ENCODE results near the gene NKPD1.
"Not testable (repeated sequence)": the region's sequence is repeated elsewhere in the genome, so short reads cannot be mapped to it uniquely, and the experiment has no call there.

The NKPD1 gene

GRCh38 chr19:45123440-45123850 lies 37.3 kb downstream of the NKPD1 start:
- Histone ChIP-seq H3K79me2 (ENCODE audit: low read length) (peaks cover 90% of the 10 kb centered on the region), H4K20me1 (ENCODE audit: insufficient read depth, low read length) (no peaks in the 10 kb centered on the region), H3K9ac (ENCODE audit: low read length) (no peak overlapping the region), H3F3A (ENCODE audit: insufficient read depth, low read length) (peaks cover 10% of the 10 kb centered on the region), H3K4me1 (ENCODE audit: low read length) (peaks cover 15% of the 10 kb centered on the region), H3K9me2 (replicated peaks; ENCODE audit: insufficient read depth, low read length) (no peaks in the 10 kb centered on the region), H3K9me3 (replicated peaks; ENCODE audit: insufficient read depth, low read length) (no peaks in the 10 kb centered on the region), H3K4me3 (ENCODE audit: low read length) (no peak overlapping the region), H3K4me2 (ENCODE audit: low read depth, low read length) (no peak overlapping the region), H2AFZ (ENCODE audit: low read length) (no peak overlapping the region), H3K27me3 (replicated peaks; ENCODE audit: insufficient read depth, low read length) (no peaks in the 10 kb centered on the region), H3K27ac (ENCODE audit: low read length) (no peak overlapping the region), H3K36me3 (replicated peaks; ENCODE audit: insufficient read depth, low read length) (no peaks in the 10 kb centered on the region)
- TF ChIP-seq EZH2 (optimal IDR thresholded peaks at IDR 0.05; ENCODE audit: low read depth, low read length) (no peak), EZH2phosphoT487 (IDR thresholded peaks at IDR 0.05; ENCODE audit: low read length) (no peak)
- no peak for DNase-seq

- H3K9me2 ChIP-seq (replicated peaks; ENCODE audit: insufficient read depth, low read length) = no peaks in the 10 kb centered on the region
- no peak overlapping the region for H3K27ac ChIP-seq (ENCODE audit: low read length)
- no peak overlapping the region for H3K4me2 ChIP-seq (ENCODE audit: low read depth, low read length)
- H3K9me3 ChIP-seq (replicated peaks; ENCODE audit: insufficient read depth, low read length) = no peaks in the 10 kb centered on the region
- peaks cover 16% of the 10 kb centered on the region for H3F3A ChIP-seq (ENCODE audit: insufficient read depth, low read length)
- H3K79me2 ChIP-seq (ENCODE audit: low read length) = peaks cover 90% of the 10 kb centered on the region
- H3K9ac ChIP-seq (ENCODE audit: low read length) = no peak overlapping the region
- no peak for DNase-seq
- H2AFZ ChIP-seq (ENCODE audit: low read length) = no peak overlapping the region
- no peaks in the 10 kb centered on the region for H3K36me3 ChIP-seq (replicated peaks; ENCODE audit: insufficient read depth, low read length)
- H3K27me3 ChIP-seq (replicated peaks; ENCODE audit: insufficient read depth, low read length) = no peaks in the 10 kb centered on the region
- no peak overlapping the region for H3K4me3 ChIP-seq (ENCODE audit: low read length)
- no peaks in the 10 kb centered on the region for H4K20me1 ChIP-seq (ENCODE audit: insufficient read depth, low read length)
- TF ChIP-seq EZH2 (optimal IDR thresholded peaks at IDR 0.05; ENCODE audit: low read depth, low read length) (no peak), EZH2phosphoT487 (IDR thresholded peaks at IDR 0.05; ENCODE audit: low read length) (no peak), CTCF (IDR thresholded peaks at IDR 0.05; ENCODE audit: low read length) (no peak)
- peaks cover 21% of the 10 kb centered on the region for H3K4me1 ChIP-seq (ENCODE audit: low read length)
Observed at GRCh38 chr19:45122832-45123231, 38.0 kb downstream of the NKPD1 start.

- H3K4me2 ChIP-seq (ENCODE audit: low read depth, low read length) = no peak overlapping the region
- no peaks in the 10 kb centered on the region for H3K27me3 ChIP-seq (replicated peaks; ENCODE audit: insufficient read depth, low read length)
- no peak overlapping the region for H3K4me3 ChIP-seq (ENCODE audit: low read length)
- H2AFZ ChIP-seq (ENCODE audit: low read length) = no peak overlapping the region
- H3K79me2 ChIP-seq (ENCODE audit: low read length) = peaks cover 88% of the 10 kb centered on the region
- H3K9me3 ChIP-seq (replicated peaks; ENCODE audit: insufficient read depth, low read length) = no peaks in the 10 kb centered on the region
- TF ChIP-seq EZH2 (optimal IDR thresholded peaks at IDR 0.05; ENCODE audit: low read depth, low read length) (no peak), EZH2phosphoT487 (IDR thresholded peaks at IDR 0.05; ENCODE audit: low read length) (no peak), CTCF (IDR thresholded peaks at IDR 0.05; ENCODE audit: low read length) (no peak)
- H3K4me1 ChIP-seq (ENCODE audit: low read length) = peaks cover 27% of the 10 kb centered on the region
- H3K27ac ChIP-seq (ENCODE audit: low read length) = no peak overlapping the region
- H3K9ac ChIP-seq (ENCODE audit: low read length) = no peak overlapping the region
- peaks cover 23% of the 10 kb centered on the region for H3F3A ChIP-seq (ENCODE audit: insufficient read depth, low read length)
- no peaks in the 10 kb centered on the region for H4K20me1 ChIP-seq (ENCODE audit: insufficient read depth, low read length)
- no peak for DNase-seq
- H3K9me2 ChIP-seq (replicated peaks; ENCODE audit: insufficient read depth, low read length) = no peaks in the 10 kb centered on the region
- H3K36me3 ChIP-seq (replicated peaks; ENCODE audit: insufficient read depth, low read length) = no peaks in the 10 kb centered on the region
Observed at GRCh38 chr19:45121827-45122345, 38.9 kb downstream of the NKPD1 start.

- Histone ChIP-seq H3K4me3 (ENCODE audit: low read length) (no peak overlapping the region; the same call in 1 of the 2 replicates), H3F3A (ENCODE audit: insufficient read depth, low read length) (peaks cover 30% of the 10 kb centered on the region), H3K4me2 (ENCODE audit: low read depth, low read length) (peak overlapping the region; percentile 75; the same call in 1 of the 2 replicates), H3K36me3 (replicated peaks; ENCODE audit: insufficient read depth, low read length) (no peaks in the 10 kb centered on the region), H3K9me3 (replicated peaks; ENCODE audit: insufficient read depth, low read length) (no peaks in the 10 kb centered on the region), H3K27me3 (replicated peaks; ENCODE audit: insufficient read depth, low read length) (no peaks in the 10 kb centered on the region), H3K4me1 (ENCODE audit: low read length) (peaks cover 28% of the 10 kb centered on the region), H3K27ac (ENCODE audit: low read length) (peak overlapping the region; percentile 88; the same call in 1 of the 2 replicates), H3K9me2 (replicated peaks; ENCODE audit: insufficient read depth, low read length) (no peaks in the 10 kb centered on the region), H4K20me1 (ENCODE audit: insufficient read depth, low read length) (peaks cover 2% of the 10 kb centered on the region), H2AFZ (ENCODE audit: low read length) (no peak overlapping the region), H3K79me2 (ENCODE audit: low read length) (peaks cover 87% of the 10 kb centered on the region), H3K9ac (ENCODE audit: low read length) (no peak overlapping the region)
- no peak for TF ChIP-seq EZH2 (optimal IDR thresholded peaks at IDR 0.05; ENCODE audit: low read depth, low read length)
- no peak for TF ChIP-seq CTCF (IDR thresholded peaks at IDR 0.05; ENCODE audit: low read length)
- no peak for TF ChIP-seq EZH2phosphoT487 (IDR thresholded peaks at IDR 0.05; ENCODE audit: low read length)
- no peak for DNase-seq
Observed at GRCh38 chr19:45119582-45119981, 41.2 kb downstream of the NKPD1 start.

GRCh38 chr19:45118591-45119355 lies 42.0 kb downstream of the NKPD1 start:
- Histone ChIP-seq H3K4me2 (ENCODE audit: low read depth, low read length) (peak overlapping the region; percentile 75), H3K79me2 (ENCODE audit: low read length) (peaks cover 87% of the 10 kb centered on the region)

More at GRCh38 chr19:45118591-45119355, 42.0 kb downstream of the NKPD1 start:
- H3K9ac ChIP-seq (ENCODE audit: low read length) = peak overlapping the region; percentile 53
- not testable (repeated sequence) for H4K20me1 ChIP-seq (ENCODE audit: insufficient read depth, low read length); H3K9me3 ChIP-seq (replicated peaks; ENCODE audit: insufficient read depth, low read length); H3K27me3 ChIP-seq (replicated peaks; ENCODE audit: insufficient read depth, low read length); H2AFZ ChIP-seq (ENCODE audit: low read length); H3K36me3 ChIP-seq (replicated peaks; ENCODE audit: insufficient read depth, low read length); H3K9me2 ChIP-seq (replicated peaks; ENCODE audit: insufficient read depth, low read length)
- peak overlapping the region; percentile 29 for H3K4me3 ChIP-seq (ENCODE audit: low read length)
- peak; percentile 70 for DNase-seq
- H3F3A ChIP-seq (ENCODE audit: insufficient read depth, low read length) = peaks cover 30% of the 10 kb centered on the region
- peak overlapping the region; percentile 88 for H3K27ac ChIP-seq (ENCODE audit: low read length)
- H3K4me1 ChIP-seq (ENCODE audit: low read length) = peaks cover 28% of the 10 kb centered on the region

Measured in MM.1S (cell line).